Thyroid gland (tissue), 4 donors: ENCODE data around the gene RALGAPA1.

ENCODE experiments used
- CTCF ChIP-seq, 6 experiments: fragments of 200-600 bp in 3 of 6; fragments of 450-650 bp in 3 of 6; sonication (generic) in 3 of 6; IDR thresholded peaks; one replicate each; pipeline ENCODE4 v1.5.1; 2016 to 2019; ENCODE audit warnings: antibody characterized with exemption in 6 of 6, mild to moderate bottlenecking in 2 of 6, inconsistent platforms in 1 of 6, moderate library complexity in 1 of 6
- POLR2A ChIP-seq, 2 donors: fragments of 450-650 bp; IDR thresholded peaks; one replicate each; pipeline ENCODE4 v1.6.1; 2017; ENCODE audit warnings: antibody characterized with exemption in 2 of 2, mild to moderate bottlenecking in 2 of 2, moderate library complexity in 1 of 2

GRCh38 chr14:35557221-35557747, 251.8 kb downstream of the RALGAPA1 start:
- no peak for TF ChIP-seq CTCF (IDR thresholded peaks at IDR 0.05)
- no peak for TF ChIP-seq POLR2A (IDR thresholded peaks at IDR 0.05)
